Peyer's patch (tissue), 4 donors: ENCODE measurements around the gene NPLOC4. TPM values are rescaled to one million over a fixed set of nuclear protein-coding genes. Genes with fewer than 3 reads are reported as not detected.

ENCODE experiments used
- DNase-seq, 3 donors: peaks; one replicate each; pipeline ENCODE4 v3.0.0-alpha.2; 2017 to 2019
- H3K27ac ChIP-seq, 4 donors: fragments of 200-600 bp; sonication (generic); one replicate each; pipeline ENCODE4 v1.5.1; 2016 to 2019
- H3K27me3 ChIP-seq, 2 donors: fragments of 200-600 bp; sonication (generic); one replicate each; pipeline ENCODE4 v1.5.1; 2019
- H3K36me3 ChIP-seq, 3 donors: fragments of 200-600 bp; sonication (generic); one replicate each; pipeline ENCODE4 v1.5.1; 2016 to 2019
- H3K4me1 ChIP-seq, 4 donors: fragments of 200-600 bp; sonication (generic); one replicate each; pipeline ENCODE4 v1.5.1; 2016 to 2019
- H3K4me3 ChIP-seq, 4 donors: fragments of 200-600 bp; sonication (generic); 1 replicate in 3 of 4; 2 replicates in 1 of 4; pipeline ENCODE4 v1.5.1; 2016 to 2019; ENCODE audit warnings: mild to moderate bottlenecking in 1 of 4
- H3K9me3 ChIP-seq, 4 donors: fragments of 200-600 bp; sonication (generic); one replicate each; pipeline ENCODE4 v1.5.1; 2016 to 2019; ENCODE audit warnings: mild to moderate bottlenecking in 1 of 4
- CTCF ChIP-seq, 6 experiments: fragments of 450-650 bp in 4 of 6; fragments of 200-600 bp in 2 of 6; sonication (generic) in 1 of 6; IDR thresholded peaks; one replicate each; pipeline ENCODE4 v1.5.1; 2017 to 2019; ENCODE audit warnings: antibody characterized with exemption in 6 of 6, mild to moderate bottlenecking in 3 of 6, moderate library complexity in 1 of 6
- POLR2A ChIP-seq, 2 donors: fragments of 450-650 bp; IDR thresholded peaks; one replicate each; pipeline ENCODE4 v1.5.1; 2017; ENCODE audit warnings: antibody characterized with exemption in 2 of 2, mild to moderate bottlenecking in 2 of 2, moderate library complexity in 2 of 2
- total RNA-seq, 4 donors: library from RNA; depleted of rRNA; stranded (reverse); fragments of >200 nt; gene quantifications; one replicate each; pipeline ENCODE4 v1.1.0, GENCODE V29; 2016

The NPLOC4 gene
- total RNA-seq, 4 donors from 2014 or later = 77.2 to 911 (median 122) TPM

GRCh38 chr17:81666342-81667191 lies 29.7 kb upstream of the NPLOC4 start, which contains the start of the genes CCDC137 and OXLD1:
Gene CCDC137 (plus strand): TSS chr17:81666737. CDS start chr17:81666767, 30 bp downstream.
Gene OXLD1 (minus strand): TSS chr17:81666605. CDS start chr17:81666577, 28 bp downstream.
- Histone ChIP-seq H3K27ac (peak within 1 kb of the TSS; percentile 87 to 96 (median 88)), H3K27me3 (no peaks in the 10 kb centered on the region), H3K4me3 (peak within 1 kb of the TSS; percentile 79 to 99 (median 90)), H3K36me3 (peaks cover 0 to 32% (median 0%) of the 10 kb centered on the region in 3 donors), H3K4me1 (peaks cover 0 to 22% (median 10%) of the 10 kb centered on the region in 4 donors), H3K9me3 (no peaks in the 10 kb centered on the region)
- no peak for TF ChIP-seq CTCF (IDR thresholded peaks at IDR 0.05)
- TF ChIP-seq POLR2A (IDR thresholded peaks at IDR 0.05) = peak; percentile 79 to 83
- DNase-seq = peak; percentile 94 to 98 (median 97)

DNA sequence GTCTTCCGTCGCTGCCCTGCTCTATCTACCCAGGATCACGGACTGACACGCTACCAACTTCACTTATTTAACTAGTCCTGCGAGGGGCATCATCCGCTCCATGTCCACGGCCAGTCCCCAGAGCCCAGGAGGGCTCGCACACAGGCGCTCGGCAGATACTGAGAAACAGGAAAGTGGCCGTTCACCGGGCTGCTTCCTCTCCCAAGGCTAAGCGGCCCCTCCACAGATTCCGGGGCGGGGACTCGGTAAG lies 29.1 kb upstream of the NPLOC4 start:
- peak in 1 of 3 donors; percentile 54 for DNase-seq
- H3K4me3 ChIP-seq = peak overlapping the region; percentile 79 to 99 (median 90)
- no peaks in the 10 kb centered on the region for H3K9me3 ChIP-seq
- peaks cover 0 to 22% (median 10%) of the 10 kb centered on the region in 4 donors for H3K4me1 ChIP-seq
- H3K36me3 ChIP-seq = peaks cover 0 to 26% (median 0%) of the 10 kb centered on the region in 3 donors
- TF ChIP-seq CTCF (IDR thresholded peaks at IDR 0.05) (no peak), POLR2A (IDR thresholded peaks at IDR 0.05) (no peak)
- H3K27me3 ChIP-seq = no peaks in the 10 kb centered on the region
- H3K27ac ChIP-seq = peak overlapping the region; percentile 87 to 96 (median 88)

GRCh38 chr17:81665205-81666091 lies 28.5 kb upstream of the NPLOC4 start:
- Histone ChIP-seq H3K27ac (peak overlapping the region; percentile 87 to 96 (median 88)), H3K4me3 (peak overlapping the region; percentile 79 to 99 (median 90)), H3K4me1 (peaks cover 0 to 22% (median 10%) of the 10 kb centered on the region in 4 donors), H3K27me3 (no peaks in the 10 kb centered on the region), H3K36me3 (peaks cover 0 to 20% (median 0%) of the 10 kb centered on the region in 3 donors), H3K9me3 (no peaks in the 10 kb centered on the region)
- DNase-seq = peak in 1 of 3 donors; percentile 40
- TF ChIP-seq CTCF (IDR thresholded peaks at IDR 0.05) = no peak
- TF ChIP-seq POLR2A (IDR thresholded peaks at IDR 0.05) = no peak

DNA sequence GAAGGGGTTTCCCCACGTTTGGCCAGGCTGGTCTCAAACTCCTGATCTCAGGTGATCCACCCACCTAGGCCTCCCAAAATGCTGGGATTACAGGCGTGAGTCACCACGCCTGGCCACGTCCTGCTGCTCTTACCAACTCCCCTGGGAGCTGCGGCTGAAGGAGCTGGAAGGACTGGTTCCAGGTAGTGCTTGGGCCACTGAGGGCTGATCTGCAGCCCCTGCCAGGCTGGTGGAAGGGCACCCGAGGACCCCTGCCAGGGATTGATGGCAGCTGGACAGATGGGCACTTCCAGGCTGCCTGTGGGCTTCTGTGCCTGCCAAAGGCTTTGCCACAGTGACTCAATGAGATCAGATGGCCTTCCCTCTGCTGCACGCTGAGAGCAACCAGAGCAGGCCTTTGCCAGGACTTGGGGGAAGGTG lies 27.1 kb upstream of the NPLOC4 start:
- H3K9me3 ChIP-seq = no peaks in the 10 kb centered on the region
- peaks cover 0 to 6% (median 0%) of the 10 kb centered on the region in 3 donors for H3K36me3 ChIP-seq
- H3K4me3 ChIP-seq = no peak overlapping the region
- H3K27me3 ChIP-seq = no peaks in the 10 kb centered on the region
- no peak for TF ChIP-seq POLR2A (IDR thresholded peaks at IDR 0.05)
- no peak for TF ChIP-seq CTCF (IDR thresholded peaks at IDR 0.05)
- DNase-seq = no peak
- H3K27ac ChIP-seq = no peak overlapping the region
- peaks cover 0 to 22% (median 10%) of the 10 kb centered on the region in 4 donors for H3K4me1 ChIP-seq

- H3K4me1 ChIP-seq = peaks cover 0 to 11% (median 8%) of the 10 kb centered on the region in 4 donors
- no peaks in the 10 kb centered on the region for H3K9me3 ChIP-seq
- H3K27ac ChIP-seq = no peak overlapping the region
- no peak for DNase-seq
- no peaks in the 10 kb centered on the region for H3K27me3 ChIP-seq
- TF ChIP-seq POLR2A (IDR thresholded peaks at IDR 0.05) = no peak
- TF ChIP-seq CTCF (IDR thresholded peaks at IDR 0.05) = no peak
- no peak overlapping the region for H3K4me3 ChIP-seq
- peaks cover 0 to 5% (median 0%) of the 10 kb centered on the region in 3 donors for H3K36me3 ChIP-seq
Observed at GRCh38 chr17:81662002-81662401, 25.1 kb upstream of the NPLOC4 start.
